CD4-positive, CD25-positive, alpha-beta regulatory T cell (primary cell): ENCODE data around the gene MRPL27. TPM values are rescaled to one million over a fixed set of nuclear protein-coding genes. Genes with fewer than 3 reads are reported as not detected.

Source experiments
- ATAC-seq, 2 donors: fragments of 150-1000 bp; cut with Tn5 transposase; one replicate each; pipeline ENCODE4 v1.10.0; 2021; ENCODE audit warnings: low read depth in 2 of 2, moderate number of reproducible peaks in 2 of 2, moderate library complexity in 1 of 2
- DNase-seq, 3 donors: peaks; one replicate each; pipeline versions ENCODE4 v3.0.0 to v3.0.0-alpha.2; 2012 to 2022; ENCODE audit warnings: mixed read lengths in 1 of 3
- H3K27ac ChIP-seq: one replicate; pipeline ENCODE4 v1.7.0; 2013; ENCODE audit warnings: mild to moderate bottlenecking, low read length; ENCODE audit not compliant: insufficient read depth, poor library complexity, severe bottlenecking
- H3K27me3 ChIP-seq: one replicate; pipeline ENCODE4 v1.7.0; 2013; ENCODE audit warnings: low read length; ENCODE audit not compliant: control insufficient read depth, insufficient read depth
- H3K36me3 ChIP-seq: one replicate; pipeline ENCODE4 v1.7.0; 2013; ENCODE audit warnings: mild to moderate bottlenecking, low read length, moderate library complexity; ENCODE audit not compliant: control insufficient read depth, insufficient read depth
- H3K4me1 ChIP-seq: 2 replicates; pipeline ENCODE4 v1.7.0; 2013; ENCODE audit warnings: mild to moderate bottlenecking, low read length; ENCODE audit not compliant: insufficient read depth, control insufficient read depth, poor library complexity, severe bottlenecking
- H3K4me3 ChIP-seq: one replicate; pipeline ENCODE4 v1.7.0; 2013; ENCODE audit warnings: low read depth, mild to moderate bottlenecking, low read length, moderate library complexity
- H3K9me3 ChIP-seq, 2 experiments: 1 replicate in 1 of 2; 2 replicates in 1 of 2; pipeline ENCODE4 v1.7.0; 2013; ENCODE audit warnings: low read length in 2 of 2, mild to moderate bottlenecking in 1 of 2, moderate library complexity in 1 of 2; ENCODE audit not compliant: control insufficient read depth in 2 of 2
- H3K27ac Mint-ChIP-seq, 3 donors: one replicate each; pipeline ENCODE4 v1.8.0; 2020 to 2022; ENCODE audit warnings: mild to moderate bottlenecking in 3 of 3, mixed read lengths in 3 of 3, moderate library complexity in 2 of 3
- H3K27me3 Mint-ChIP-seq: one replicate; pipeline ENCODE4 v1.8.0; 2022; ENCODE audit warnings: mild to moderate bottlenecking, mixed read lengths
- H3K36me3 Mint-ChIP-seq: one replicate; pipeline ENCODE4 v1.8.0; 2020; ENCODE audit warnings: mixed read lengths
- H3K4me1 Mint-ChIP-seq, 4 donors: one replicate each; pipeline ENCODE4 v1.8.0; 2020 to 2022; ENCODE audit warnings: mixed read lengths in 4 of 4, mild to moderate bottlenecking in 1 of 4
- H3K4me3 Mint-ChIP-seq, 4 donors: one replicate each; pipeline ENCODE4 v1.8.0; 2020 to 2022; ENCODE audit warnings: mild to moderate bottlenecking in 4 of 4, mixed read lengths in 4 of 4, moderate library complexity in 3 of 4
- H3K9me3 Mint-ChIP-seq, 7 donors: one replicate each; pipeline ENCODE4 v1.8.0; 2020 to 2022; ENCODE audit warnings: mixed read lengths in 7 of 7, mild to moderate bottlenecking in 3 of 7, moderate library complexity in 2 of 7
- polyA plus RNA-seq, 4 donors: library from polyadenylated mRNA; unstranded; fragments of 300-500 nt; fragmentation: Illumina TruSeq; gene quantifications; one replicate each; pipeline ENCODE4 v1.2.3, GENCODE V29; 2021
- total RNA-seq: library from RNA; stranded (reverse); gene quantifications from one replicate; pipeline ENCODE4 v1.2.3, GENCODE V29; 2022

MRPL27 gene
- total and polyA plus RNA-seq, 5 donors from 2014 or later, result 33.5 to 86.7 (median 75.3) TPM

DNA sequence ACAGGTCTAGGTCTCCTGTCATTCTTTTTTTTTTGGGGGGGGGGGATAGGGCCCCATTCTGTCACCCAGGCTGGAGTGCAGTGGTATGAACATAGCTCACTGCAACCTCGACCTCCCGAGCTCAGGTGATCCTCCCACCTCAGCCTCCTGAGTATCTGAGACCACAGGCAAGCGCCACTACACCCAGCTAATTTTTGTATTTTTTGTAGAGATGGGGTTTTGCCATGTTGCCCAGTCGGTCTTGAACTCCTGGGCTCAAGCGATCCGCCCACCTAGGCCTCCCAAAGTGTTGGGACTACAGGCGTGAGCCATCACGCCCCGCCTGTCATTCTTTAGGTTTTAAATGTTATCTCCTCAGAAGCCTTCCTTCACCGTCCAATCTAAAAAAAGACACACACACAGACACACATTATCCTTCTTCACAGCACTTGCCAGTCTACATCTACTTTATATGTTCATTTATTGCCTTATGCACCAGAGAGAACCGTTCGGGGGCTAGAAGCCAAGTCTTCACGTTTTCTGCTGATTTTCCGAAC lies 694 bp downstream of the MRPL27 start:
- Mint-ChIP-seq H3K4me3 (peak overlapping the region; percentile 92 to 100 (median 96)), H3K27ac (peak overlapping the region; percentile 99 to 100 (median 100)), H3K27me3 (no peaks in the 10 kb centered on the region), H3K9me3 (no peaks in the 10 kb centered on the region), H3K4me1 (peaks cover 14 to 32% (median 23%) of the 10 kb centered on the region in 4 donors), H3K36me3 (peaks cover 37% of the 10 kb centered on the region)
- ATAC-seq (no peak), DNase-seq (no peak)
- Histone ChIP-seq H3K9me3 (no peaks in the 10 kb centered on the region), H3K36me3 (peaks cover 32% of the 10 kb centered on the region), H3K4me1 (peaks cover 21% of the 10 kb centered on the region), H3K27me3 (no peaks in the 10 kb centered on the region), H3K27ac (peak overlapping the region; percentile 97), H3K4me3 (peak overlapping the region; percentile 97)

DNA sequence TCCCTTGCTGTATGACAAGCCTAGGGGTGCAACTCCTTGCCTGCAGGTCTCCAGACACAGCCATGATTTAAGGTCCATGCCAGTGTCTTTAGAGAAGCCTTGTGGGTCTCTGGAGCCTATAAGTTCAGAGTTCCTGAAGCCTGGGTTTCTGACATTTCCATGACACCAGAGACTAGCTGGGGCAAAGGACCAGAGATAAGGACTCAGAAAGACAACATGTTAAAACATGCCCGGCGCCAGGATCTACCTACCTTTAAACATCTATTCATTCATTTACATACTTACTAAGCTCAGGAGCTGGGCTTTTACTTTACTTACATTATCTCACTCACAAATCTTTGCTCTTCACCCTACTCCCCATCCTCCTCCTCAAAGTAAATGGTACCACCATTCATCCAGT lies 1.5 kb downstream of the MRPL27 start:
- Mint-ChIP-seq H3K27ac (peak overlapping the region in 2 of 3 donors; percentile 52 to 72), H3K27me3 (no peaks in the 10 kb centered on the region), H3K36me3 (peaks cover 37% of the 10 kb centered on the region), H3K9me3 (no peaks in the 10 kb centered on the region), H3K4me1 (peaks cover 14 to 32% (median 23%) of the 10 kb centered on the region in 4 donors), H3K4me3 (peak overlapping the region; percentile 92 to 100 (median 96))
- no peaks in the 10 kb centered on the region for H3K9me3 ChIP-seq
- peaks cover 39% of the 10 kb centered on the region for H3K36me3 ChIP-seq
- no peak for DNase-seq
- H3K4me3 ChIP-seq, result peak overlapping the region; percentile 1
- no peak overlapping the region for H3K27ac ChIP-seq
- ATAC-seq, result no peak
- H3K27me3 ChIP-seq, result no peaks in the 10 kb centered on the region
- H3K4me1 ChIP-seq, result peaks cover 21% of the 10 kb centered on the region

DNA sequence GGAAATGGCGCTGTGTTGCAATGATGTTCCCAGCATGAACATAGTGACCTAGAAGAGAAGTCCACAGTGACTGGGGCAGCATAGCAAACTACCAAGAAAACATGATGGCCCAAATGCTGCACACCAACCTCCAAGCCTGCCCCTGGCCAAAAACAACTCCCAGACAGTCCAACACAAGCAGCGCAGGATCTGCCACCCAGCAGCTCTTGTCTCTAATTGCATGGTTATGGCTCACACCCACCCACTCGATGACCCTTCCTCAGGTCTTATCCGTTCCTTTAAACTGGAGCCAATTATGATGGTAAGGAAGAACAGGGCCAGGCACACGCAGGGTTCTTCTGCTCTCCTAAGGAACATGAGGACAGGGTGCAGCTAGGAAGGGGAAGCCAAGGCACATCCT lies 2.9 kb downstream of the MRPL27 start:
- Mint-ChIP-seq H3K4me3 (peak overlapping the region in 2 of 4 donors; percentile 27 to 59), H3K4me1 (peaks cover 14 to 34% (median 23%) of the 10 kb centered on the region in 4 donors), H3K36me3 (peaks cover 43% of the 10 kb centered on the region), H3K27ac (no peak overlapping the region), H3K27me3 (no peaks in the 10 kb centered on the region), H3K9me3 (no peaks in the 10 kb centered on the region)
- Histone ChIP-seq H3K36me3 (peaks cover 50% of the 10 kb centered on the region), H3K4me3 (no peak overlapping the region), H3K27ac (no peak overlapping the region), H3K9me3 (no peaks in the 10 kb centered on the region), H3K27me3 (no peaks in the 10 kb centered on the region), H3K4me1 (peaks cover 21% of the 10 kb centered on the region)
- no peak for ATAC-seq
- DNase-seq, result no peak

GRCh38 chr17:50367401-50367800 lies 5.6 kb downstream of the MRPL27 start:
- no peak overlapping the region for H3K27ac ChIP-seq
- no peak overlapping the region for H3K4me3 Mint-ChIP-seq
- peak overlapping the region in 1 of 3 donors; percentile 60 for H3K27ac Mint-ChIP-seq
- H3K4me1 ChIP-seq, result peaks cover 16% of the 10 kb centered on the region
- peaks cover 54% of the 10 kb centered on the region for H3K36me3 ChIP-seq
- H3K9me3 ChIP-seq, result no peaks in the 10 kb centered on the region
- H3K27me3 ChIP-seq, result no peaks in the 10 kb centered on the region
- DNase-seq (no peak), ATAC-seq (no peak)
- H3K9me3 Mint-ChIP-seq, result no peaks in the 10 kb centered on the region
- no peak overlapping the region for H3K4me3 ChIP-seq
- H3K27me3 Mint-ChIP-seq, result no peaks in the 10 kb centered on the region
- H3K36me3 Mint-ChIP-seq, result peaks cover 43% of the 10 kb centered on the region
- H3K4me1 Mint-ChIP-seq, result peaks cover 7 to 25% (median 19%) of the 10 kb centered on the region in 4 donors

DNA sequence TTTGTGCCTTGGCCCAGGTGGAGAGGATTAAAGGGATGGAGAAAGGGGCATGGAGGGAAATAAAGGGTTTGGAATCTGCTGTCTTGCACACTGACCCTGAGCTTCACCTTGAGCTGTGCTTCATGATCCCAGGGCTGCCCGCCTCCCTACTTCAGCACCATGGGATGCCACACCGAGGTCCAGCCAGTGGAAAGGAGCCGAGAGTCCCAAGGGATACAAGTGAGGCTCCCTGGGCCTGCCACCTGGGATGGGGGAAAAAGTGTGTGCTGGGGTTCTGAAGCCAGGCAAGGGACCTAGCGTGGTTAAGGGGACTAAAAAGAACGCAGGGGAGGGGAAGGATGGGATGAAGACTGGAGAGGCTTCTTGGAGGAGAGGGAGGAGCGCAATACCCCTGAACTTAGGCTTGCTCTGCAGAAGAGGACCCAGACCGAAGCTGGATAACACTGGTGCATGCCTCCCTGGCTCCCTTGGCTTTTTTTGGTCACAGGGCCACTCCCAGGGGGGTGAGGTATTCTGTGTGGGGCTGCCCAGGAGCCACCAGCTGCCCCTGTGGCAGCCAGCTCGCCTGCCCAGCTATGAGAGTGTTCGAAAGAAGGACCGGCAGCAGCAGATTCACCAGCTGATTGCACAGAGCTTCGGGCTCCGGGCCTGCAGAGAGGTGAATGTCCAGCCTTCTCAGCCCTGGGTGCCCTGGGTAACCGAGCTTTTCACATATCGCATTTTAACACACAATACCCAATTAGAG lies 7.2 kb downstream of the MRPL27 start:
- DNase-seq (no peak), ATAC-seq (no peak)
- peaks cover 7% of the 10 kb centered on the region for H3K4me1 ChIP-seq
- peaks cover 54% of the 10 kb centered on the region for H3K36me3 ChIP-seq
- Mint-ChIP-seq H3K9me3 (no peaks in the 10 kb centered on the region), H3K27me3 (no peaks in the 10 kb centered on the region), H3K36me3 (peaks cover 35% of the 10 kb centered on the region), H3K4me1 (peaks cover 11 to 18% (median 15%) of the 10 kb centered on the region in 4 donors), H3K27ac (no peak overlapping the region), H3K4me3 (no peak overlapping the region)
- H3K9me3 ChIP-seq, result no peaks in the 10 kb centered on the region
- H3K27me3 ChIP-seq, result no peaks in the 10 kb centered on the region
- no peak overlapping the region for H3K27ac ChIP-seq
- H3K4me3 ChIP-seq, result no peak overlapping the region

- H3K36me3 Mint-ChIP-seq, result peaks cover 31% of the 10 kb centered on the region
- H3K27ac ChIP-seq, result no peak overlapping the region
- peaks cover 11 to 15% (median 14%) of the 10 kb centered on the region in 4 donors for H3K4me1 Mint-ChIP-seq
- ATAC-seq (no peak), DNase-seq (no peak)
- H3K4me1 ChIP-seq, result peaks cover 7% of the 10 kb centered on the region
- H3K36me3 ChIP-seq, result peaks cover 49% of the 10 kb centered on the region
- no peak overlapping the region for H3K4me3 Mint-ChIP-seq
- H3K27me3 Mint-ChIP-seq, result no peaks in the 10 kb centered on the region
- H3K27me3 ChIP-seq, result no peaks in the 10 kb centered on the region
- no peak overlapping the region for H3K4me3 ChIP-seq
- H3K9me3 ChIP-seq, result no peaks in the 10 kb centered on the region
- no peaks in the 10 kb centered on the region for H3K9me3 Mint-ChIP-seq
- no peak overlapping the region for H3K27ac Mint-ChIP-seq
Observed at GRCh38 chr17:50365165-50365564, 7.8 kb downstream of the MRPL27 start.

GRCh38 chr17:50364715-50365114 lies 8.3 kb downstream of the MRPL27 start:
- peaks cover 45% of the 10 kb centered on the region for H3K36me3 ChIP-seq
- no peaks in the 10 kb centered on the region for H3K27me3 Mint-ChIP-seq
- H3K9me3 ChIP-seq, result no peaks in the 10 kb centered on the region
- H3K9me3 Mint-ChIP-seq, result no peaks in the 10 kb centered on the region
- no peak overlapping the region for H3K4me3 Mint-ChIP-seq
- H3K27ac Mint-ChIP-seq, result no peak overlapping the region
- ATAC-seq, result no peak
- H3K27ac ChIP-seq, result no peak overlapping the region
- H3K4me1 ChIP-seq, result peaks cover 7% of the 10 kb centered on the region
- no peaks in the 10 kb centered on the region for H3K27me3 ChIP-seq
- no peak for DNase-seq
- peaks cover 11 to 15% (median 14%) of the 10 kb centered on the region in 4 donors for H3K4me1 Mint-ChIP-seq
- no peak overlapping the region for H3K4me3 ChIP-seq
- H3K36me3 Mint-ChIP-seq, result peaks cover 26% of the 10 kb centered on the region

DNA sequence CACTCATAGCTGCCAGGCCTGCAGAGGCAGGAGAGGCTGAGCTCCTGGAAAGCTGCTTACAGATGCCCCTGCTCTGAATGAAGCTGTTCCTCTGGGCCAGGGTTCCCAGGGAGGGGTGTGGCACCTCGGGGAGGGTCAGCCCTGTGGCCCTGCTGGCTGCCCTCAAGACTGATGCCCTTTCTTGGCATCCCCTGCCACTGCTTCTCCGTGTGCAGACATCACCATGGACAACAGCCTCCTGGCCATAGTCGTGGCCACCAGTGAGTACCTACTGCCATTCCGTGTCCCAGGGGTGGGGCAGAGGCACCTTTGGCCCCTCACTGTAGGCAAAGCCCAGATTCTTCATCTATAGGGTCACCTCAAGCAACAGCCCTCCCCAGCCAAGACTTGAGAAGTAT lies 8.9 kb downstream of the MRPL27 start:
- Mint-ChIP-seq H3K4me1 (peaks cover 11 to 15% (median 13%) of the 10 kb centered on the region in 4 donors), H3K4me3 (no peak overlapping the region), H3K36me3 (peaks cover 20% of the 10 kb centered on the region), H3K9me3 (no peaks in the 10 kb centered on the region), H3K27ac (no peak overlapping the region), H3K27me3 (no peaks in the 10 kb centered on the region)
- H3K4me1 ChIP-seq, result peaks cover 7% of the 10 kb centered on the region
- ATAC-seq (no peak), DNase-seq (no peak)
- no peak overlapping the region for H3K27ac ChIP-seq
- no peak overlapping the region for H3K4me3 ChIP-seq
- no peaks in the 10 kb centered on the region for H3K27me3 ChIP-seq
- H3K36me3 ChIP-seq, result peaks cover 46% of the 10 kb centered on the region
- no peaks in the 10 kb centered on the region for H3K9me3 ChIP-seq
